H1 (cell line): ENCODE measurements around the gene SPDYC. TPM values are rescaled to one million over a fixed set of nuclear protein-coding genes. Genes with fewer than 3 reads are reported as not detected.

Experiments used
- CTCF ChIA-PET: fragments of 300-600 bp; sonication (Branson Sonifier 250); formaldehyde crosslinking; loops from one replicate; lab custom pipeline; 2021; ENCODE audit not compliant: partially characterized antibody; lab: Charles Lee
- POLR2A ChIA-PET: fragments of 300-600 bp; sonication (Branson Sonifier 250); formaldehyde crosslinking; loops from one replicate; lab custom pipeline; 2021; ENCODE audit warnings: inconsistent platforms; ENCODE audit not compliant: partially characterized antibody; lab: Charles Lee
- DNase-seq, 2 experiments: peaks; one replicate each; pipeline versions ENCODE4 v3.0.0 to v3.0.0-alpha.2; 2010 to 2022; ENCODE audit warnings: low spot score in 2 of 2, low read depth in 1 of 2, mixed read lengths in 1 of 2
- FAIRE-seq: peaks from 2 replicates; lab custom pipeline; 2011; peaks lifted over from hg19 to GRCh38; lab: Jason Lieb, UNC
- H2AFZ ChIP-seq: 2 replicates; pipeline ENCODE4 v1.8.1; 2012; ENCODE audit warnings: low read length, inconsistent platforms
- H2AK5ac ChIP-seq: 2 replicates; pipeline ENCODE4 v1.6.1; 2013; ENCODE audit warnings: low read depth, low read length
- H2BK120ac ChIP-seq: replicated peaks from 2 replicates; pipeline ENCODE3; 2013; ENCODE audit warnings: low read depth, low read length, inconsistent platforms
- H2BK12ac ChIP-seq: 2 replicates; pipeline ENCODE4 v1.6.1; 2013; ENCODE audit warnings: low read depth, low read length
- H2BK15ac ChIP-seq: 2 replicates; pipeline ENCODE4 v1.6.1; 2013; ENCODE audit warnings: low read length
- H2BK20ac ChIP-seq: 2 replicates; pipeline ENCODE4 v1.6.1; 2013; ENCODE audit warnings: low read length
- H2BK5ac ChIP-seq: 2 replicates; pipeline ENCODE4 v1.6.1; 2013; ENCODE audit warnings: low read depth, low read length
- H3K14ac ChIP-seq: 2 replicates; pipeline ENCODE4 v1.6.1; 2013; ENCODE audit warnings: inconsistent platforms; ENCODE audit not compliant: insufficient read length
- H3K18ac ChIP-seq: 2 replicates; pipeline ENCODE4 v1.6.1; 2013; ENCODE audit warnings: low read length; ENCODE audit errors: extremely low read depth
- H3K23ac ChIP-seq: 2 replicates; pipeline ENCODE4 v1.6.1; 2013; ENCODE audit warnings: inconsistent platforms; ENCODE audit not compliant: insufficient read length
- H3K23me2 ChIP-seq: 2 replicates; pipeline ENCODE4 v1.6.1; 2013; ENCODE audit warnings: low read depth, low read length
- H3K27ac ChIP-seq: 2 replicates; pipeline ENCODE4 v1.6.1; 2011; ENCODE audit warnings: low read depth, low read length, inconsistent platforms
- H3K27me3 ChIP-seq, 4 experiments: replicated peaks in 1 of 4; 1 replicate in 1 of 4; 2 replicates in 3 of 4; pipeline versions ENCODE4 v1.6.1 to v1.8.1; 2011 to 2013; ENCODE audit warnings: low read length in 3 of 4, mild to moderate bottlenecking in 3 of 4, inconsistent platforms in 2 of 4, mixed read lengths in 2 of 4, moderate library complexity in 1 of 4; ENCODE audit not compliant: control insufficient read depth in 3 of 4, insufficient read depth in 3 of 4; ENCODE audit errors: extremely low read depth in 1 of 4
- H3K36me3 ChIP-seq, 4 experiments: 2 replicates each; pipeline versions ENCODE4 v1.6.1 to v1.8.1; 2011 to 2013; ENCODE audit warnings: mild to moderate bottlenecking in 4 of 4, low read length in 3 of 4, moderate library complexity in 2 of 4, control low read depth in 1 of 4, inconsistent platforms in 1 of 4; ENCODE audit not compliant: insufficient read depth in 4 of 4, control insufficient read depth in 2 of 4
- H3K4ac ChIP-seq: replicated peaks from 2 replicates; pipeline ENCODE3; 2013; ENCODE audit warnings: low read length, low read depth, mixed read lengths, inconsistent platforms; ENCODE audit not compliant: insufficient read length
- H3K4me1 ChIP-seq, 4 experiments: replicated peaks in 1 of 4; 1 replicate in 1 of 4; 2 replicates in 3 of 4; pipeline versions ENCODE4 v1.6.1 to v1.8.1; 2011 to 2013; ENCODE audit warnings: low read length in 3 of 4, inconsistent platforms in 2 of 4, mixed read lengths in 1 of 4; ENCODE audit not compliant: insufficient read depth in 4 of 4, control insufficient read depth in 3 of 4
- H3K4me2 ChIP-seq, 2 experiments: 2 replicates each; pipeline versions ENCODE4 v1.6.1 to v1.8.1; 2011 to 2013; ENCODE audit warnings: low read depth in 2 of 2, low read length in 2 of 2, control low read depth in 1 of 2, inconsistent platforms in 1 of 2, mild to moderate bottlenecking in 1 of 2; ENCODE audit not compliant: insufficient read depth in 1 of 2
- H3K4me3 ChIP-seq, 4 experiments: fragments of 200-600, 300-600 bp in 1 of 4; sonication (generic), shearing (Covaris generic), sonication (Bioruptor Twin) in 1 of 4; 2 replicates each; pipeline versions ENCODE4 v1.5.1 to v1.8.1; 2011 to 2016; ENCODE audit warnings: low read length in 4 of 4, low read depth in 3 of 4, control low read depth in 2 of 4, inconsistent platforms in 2 of 4, mild to moderate bottlenecking in 2 of 4, mixed read lengths in 1 of 4, moderate library complexity in 1 of 4; ENCODE audit not compliant: insufficient read depth in 2 of 4; ENCODE audit errors: extremely low read depth in 1 of 4
- H3K56ac ChIP-seq: replicated peaks from 2 replicates; pipeline ENCODE3; 2013; ENCODE audit warnings: low read depth, mild to moderate bottlenecking, mixed read lengths, low read length, inconsistent platforms; ENCODE audit not compliant: insufficient read length
- H3K79me1 ChIP-seq: 2 replicates; pipeline ENCODE4 v1.6.1; 2013; ENCODE audit warnings: low read depth, low read length, control low read depth
- H3K79me2 ChIP-seq, 2 experiments: 2 replicates each; pipeline versions ENCODE4 v1.6.1 to v1.8.1; 2012 to 2013; ENCODE audit warnings: low read length in 2 of 2, mild to moderate bottlenecking in 2 of 2, inconsistent platforms in 1 of 2; ENCODE audit not compliant: insufficient read depth in 2 of 2, control insufficient read depth in 1 of 2
- H3K9ac ChIP-seq, 4 experiments: replicated peaks in 1 of 4; 1 replicate in 1 of 4; 2 replicates in 3 of 4; pipeline versions ENCODE4 v1.6.1 to v1.8.1; 2011 to 2013; ENCODE audit warnings: low read depth in 3 of 4, low read length in 3 of 4, control low read depth in 2 of 4, mild to moderate bottlenecking in 2 of 4, moderate library complexity in 2 of 4, inconsistent platforms in 1 of 4; ENCODE audit errors: extremely low read depth in 1 of 4
- H3K9me3 ChIP-seq, 2 experiments: 2 replicates each; pipeline versions ENCODE4 v1.6.1 to v1.8.1; 2012 to 2013; ENCODE audit warnings: mild to moderate bottlenecking in 2 of 2, moderate library complexity in 2 of 2, control low read depth in 1 of 2, inconsistent platforms in 1 of 2, low read depth in 1 of 2, low read length in 1 of 2, mixed read lengths in 1 of 2; ENCODE audit not compliant: insufficient read depth in 2 of 2
- H4K20me1 ChIP-seq, 2 experiments: replicated peaks in 1 of 2; 2 replicates each; pipeline versions ENCODE3 to v1.8.1; 2011 to 2013; ENCODE audit warnings: inconsistent platforms in 2 of 2, low read length in 2 of 2, mild to moderate bottlenecking in 1 of 2; ENCODE audit not compliant: insufficient read depth in 2 of 2, control insufficient read depth in 1 of 2
- H4K5ac ChIP-seq: 2 replicates; pipeline ENCODE4 v1.6.1; 2013; ENCODE audit warnings: low read length, low read depth, mixed read lengths, inconsistent platforms; ENCODE audit not compliant: insufficient read length
- H4K8ac ChIP-seq: 2 replicates; pipeline ENCODE4 v1.8.0; 2013; ENCODE audit warnings: mild to moderate bottlenecking, moderate library complexity, low read length, inconsistent platforms; ENCODE audit not compliant: insufficient read depth; ENCODE audit errors: extremely low read depth
- H4K91ac ChIP-seq: replicated peaks from 2 replicates; pipeline ENCODE3; 2013; ENCODE audit warnings: low read length, mixed read lengths, inconsistent platforms; ENCODE audit not compliant: insufficient read length
- RNF2 ChIP-seq: fragments of 200-900, 300-1000 bp; sonication (generic); IDR thresholded peaks from 2 replicates; pipeline ENCODE4 v1.7.1; 2016; ENCODE audit warnings: borderline replicate concordance, low read depth, mild to moderate bottlenecking, antibody characterized with exemption, low read length; ENCODE audit not compliant: poor library complexity, severe bottlenecking; ENCODE audit errors: missing control alignments
- YY1 ChIP-seq: IDR thresholded peaks from 2 replicates; pipeline ENCODE4 v1.6.1; 2011; ENCODE audit warnings: low read depth, mild to moderate bottlenecking, low read length
- WGBS, 2 experiments: shearing (Covaris generic) in 1 of 2; methylation state at CpG; one replicate each; pipeline versions ENCODE4 v1.1.6 to v1.1.7; 2013 to 2015; ENCODE audit warnings: low lambda C conversion rate in 2 of 2, mixed read lengths in 2 of 2, inconsistent platforms in 1 of 2, low coverage in 1 of 2, missing lambda C conversion rate in 1 of 2; ENCODE audit not compliant: insufficient replicate concordance in 2 of 2, insufficient coverage in 1 of 2, insufficient read length in 1 of 2; ENCODE audit errors: extremely low coverage in 1 of 2, missing lambda C conversion rate in 1 of 2; 5-methylcytosine and 5-hydroxymethylcytosine counted together
- polyA plus RNA-seq, 7 experiments: library from polyadenylated mRNA; depleted of rRNA in 3 of 7; stranded (reverse) in 5 of 7; unstranded in 2 of 7; fragments of >200 nt in 5 of 7; fragments of 200-250 nt in 2 of 7; gene quantifications; 1 replicate in 5 of 7; 2 replicates in 1 of 7; 4 replicates in 1 of 7; pipeline versions ENCODE4 v1.2.1 to v1.2.3, GENCODE V29; 2011 to 2013; ENCODE audit warnings: missing spikeins in 2 of 7, mixed read lengths in 2 of 7
- total RNA-seq: library from RNA; stranded (reverse); fragmentation: NEBNext Ultra II Directional; extraction: Animal tissue kit (Norgen Biotek cat#: 25700); gene quantifications from 2 replicates; pipeline ENCODE4 v1.2.1, GENCODE V29; 2021

The SPDYC gene
- total and polyA plus RNA-seq, 2 of the 8 experiments (the other 6 are each of a cell fraction or from before 2014, with no cell fraction given): 0.15 TPM; not detected in 1

DNA sequence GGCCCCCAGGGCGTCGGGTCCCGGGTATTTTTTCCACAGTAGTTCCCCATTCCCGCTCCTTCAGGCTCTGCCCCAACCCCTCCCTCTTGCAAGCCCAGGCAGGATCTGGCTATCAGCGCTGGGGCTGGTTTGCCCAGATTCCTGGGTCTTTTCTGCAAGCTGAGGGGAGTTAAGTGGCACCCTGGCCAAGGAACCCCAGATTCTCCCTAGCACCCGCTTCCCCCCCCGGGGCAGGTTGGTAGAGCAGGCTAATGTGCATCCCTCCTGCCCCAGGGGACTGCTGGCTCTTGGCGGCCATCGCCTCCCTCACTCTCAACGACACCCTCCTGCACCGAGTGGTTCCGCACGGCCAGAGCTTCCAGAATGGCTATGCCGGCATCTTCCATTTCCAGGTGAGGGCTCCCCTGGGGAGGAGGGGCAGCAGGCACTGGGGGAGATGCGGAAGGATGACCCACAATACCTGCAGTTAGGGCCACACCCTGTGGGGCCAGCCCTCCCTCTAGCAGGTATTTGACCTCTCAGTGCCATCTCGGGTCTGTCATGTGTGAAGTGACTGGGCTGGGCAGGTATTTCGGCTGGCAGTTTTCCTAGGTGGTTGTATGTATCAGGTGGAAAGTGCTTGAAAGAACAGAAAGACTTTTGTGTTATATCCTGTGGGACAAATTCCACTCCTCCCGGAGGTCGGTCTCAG is 13.3 kb downstream of the SPDYC start:
- Histone ChIP-seq H2BK5ac (0 out of 2 replicates have a peak overlapping the region, but pooled peaks have one; percentile 91), H2BK20ac (no peak overlapping the region), H3K9ac (no peak overlapping the region), H3K4ac (no peak overlapping the region), H3K36me3 (peaks cover 9 to 26% (median 14%) of the 10 kb centered on the region in 4 experiments; a peak in 7 of 8 replicates), H3K23me2 (peaks cover 10% of the 10 kb centered on the region), H2BK12ac (0 out of 2 replicates have a peak overlapping the region, but pooled peaks have one; percentile 7), H3K4me2 (peak overlapping the region; percentile 72 to 92), H4K91ac (peak overlapping the region; percentile 25), H3K18ac (peak overlapping the region; percentile 15; the same call in 1 of the 2 replicates), H3K56ac (no peak overlapping the region), H3K27me3 (no peaks in the 10 kb centered on the region), H3K27ac (no peak overlapping the region; the same call in 1 of the 2 replicates), H4K20me1 (peaks cover 0 to 5% of the 10 kb centered on the region in 2 experiments), H3K79me2 (peaks cover 0 to 13% of the 10 kb centered on the region in 2 experiments; a peak in 2 of 4 replicates), H3K23ac (no peak overlapping the region), H3K4me1 (peaks cover 7 to 38% (median 26%) of the 10 kb centered on the region in 4 experiments), H3K9me3 (no peaks in the 10 kb centered on the region), H2AFZ (no peak overlapping the region), H2BK15ac (peak overlapping the region; percentile 36; the same call in 1 of the 2 replicates), H4K8ac (no peak overlapping the region; the same call in 1 of the 2 replicates), H2AK5ac (peak overlapping the region; percentile 3; the same call in 1 of the 2 replicates), H2BK120ac (no peak overlapping the region), H3K14ac (no peak overlapping the region), H3K79me1 (peaks cover 10% of the 10 kb centered on the region; the same call in 1 of the 2 replicates), H3K4me3 (peak overlapping the region; percentile 65 to 82 (median 74)), H4K5ac (no peak overlapping the region)
- DNase-seq: no peak
- 72% methylated on average over 15 of the region's 19 CpGs; no CpG with 5 or more reads in 1 of the 2 experiments for WGBS, 2 experiments
- TF ChIP-seq RNF2 (no peak), YY1 (0 out of 2 replicates have a peak, but pooled peaks have one; percentile 18)
- ChIA-PET POLR2A (interaction anchor here (0.9 to 4.9 kb wide), 17 partner anchors 10 to 316 kb away, joined by 3 to 35 read pairs (median 4); partner anchors contain the start of genes FAU, MALAT1, MRPL49 and POLA2), CTCF (interaction anchor here (0.9 to 7.3 kb wide), 7 partner anchors 17 to 131 kb away, joined by 3 to 47 read pairs (median 4); partner anchors contain the start of genes CDC42EP2, FAU and MRPL49)
- no peak for FAIRE-seq
